Activated T-helper 1 cell treated with anti-CD3 and anti-CD28 coated beads, Interleukin-12 subunit alpha, Interleukin-12 subunit beta, Interleukin-2, Interleukin-4 antibody, amounts not matched to agents 30 ng/mL and 10 ng/mL and 1 ng/mL, durations not matched to agents 14 hours and 24 hours and 36 hours (primary cell): ENCODE data around the gene CLEC4G. TPM values are rescaled to one million over a fixed set of nuclear protein-coding genes. Genes with fewer than 3 reads are reported as not detected.

ENCODE experiments used
- DNase-seq: peaks from one replicate; pipeline ENCODE4 v3.0.0; 2021; ENCODE audit warnings: low spot score
- H3K27ac Mint-ChIP-seq: one replicate; pipeline ENCODE4 v1.8.0; 2021; ENCODE audit warnings: mild to moderate bottlenecking, mixed read lengths
- H3K27me3 Mint-ChIP-seq: one replicate; pipeline ENCODE4 v1.8.0; 2022; ENCODE audit warnings: mild to moderate bottlenecking, moderate library complexity, mixed read lengths; ENCODE audit not compliant: insufficient read depth
- H3K36me3 Mint-ChIP-seq: one replicate; pipeline ENCODE4 v1.8.0; 2021; ENCODE audit warnings: low read depth, mixed read lengths
- H3K4me1 Mint-ChIP-seq: one replicate; pipeline ENCODE4 v1.8.0; 2021; ENCODE audit warnings: low read depth, mixed read lengths
- H3K4me3 Mint-ChIP-seq: one replicate; pipeline ENCODE4 v1.8.0; 2021; ENCODE audit warnings: mild to moderate bottlenecking, moderate library complexity, mixed read lengths
- H3K9me3 Mint-ChIP-seq: one replicate; pipeline ENCODE4 v1.8.0; 2021; ENCODE audit warnings: mixed read lengths
- intact Hi-C: fragments of 100-400 bp; cut with micrococcal nuclease; formaldehyde crosslinking; loops from one replicate; pipeline ENCODE4 v1.15.1; 2024
- total RNA-seq: library from RNA; stranded (reverse); gene quantifications from 2 replicates; pipeline ENCODE4 v1.2.3, GENCODE V29; 2022

Gene CLEC4G
- total RNA-seq, 1 donor from 2014 or later: not detected

GRCh38 chr19:7730286-7731217 lies 1.4 kb downstream of the CLEC4G start:
- DNase-seq: no peak
- Mint-ChIP-seq H3K4me1 (no peaks in the 10 kb centered on the region), H3K27ac (no peak overlapping the region), H3K27me3 (peaks cover 44% of the 10 kb centered on the region), H3K9me3 (no peaks in the 10 kb centered on the region), H3K36me3 (no peaks in the 10 kb centered on the region), H3K4me3 (no peak overlapping the region)
- intact Hi-C loops: no loop called here

- Mint-ChIP-seq H3K27ac (no peak overlapping the region), H3K4me1 (no peaks in the 10 kb centered on the region), H3K27me3 (peaks cover 42% of the 10 kb centered on the region), H3K9me3 (no peaks in the 10 kb centered on the region), H3K4me3 (no peak overlapping the region), H3K36me3 (no peaks in the 10 kb centered on the region)
- no peak for DNase-seq
- intact Hi-C loops: no loop called here
Measured at GRCh38 chr19:7729831-7730285, 2.1 kb downstream of the CLEC4G start.

GRCh38 chr19:7729211-7729610 lies 2.7 kb downstream of the CLEC4G start:
- no peak overlapping the region for H3K27ac Mint-ChIP-seq
- no peaks in the 10 kb centered on the region for H3K9me3 Mint-ChIP-seq
- peaks cover 39% of the 10 kb centered on the region for H3K27me3 Mint-ChIP-seq
- no peak for DNase-seq
- no peaks in the 10 kb centered on the region for H3K36me3 Mint-ChIP-seq
- H3K4me1 Mint-ChIP-seq: no peaks in the 10 kb centered on the region
- no peak overlapping the region for H3K4me3 Mint-ChIP-seq
- intact Hi-C loops: no loop called here

GRCh38 chr19:7725791-7726190 lies 6.1 kb downstream of the CLEC4G start:
- H3K36me3 Mint-ChIP-seq: no peaks in the 10 kb centered on the region
- no peaks in the 10 kb centered on the region for H3K4me1 Mint-ChIP-seq
- H3K4me3 Mint-ChIP-seq: no peak overlapping the region
- H3K27me3 Mint-ChIP-seq: peaks cover 31% of the 10 kb centered on the region
- intact Hi-C loops: no loop called here
- no peak overlapping the region for H3K27ac Mint-ChIP-seq
- no peak for DNase-seq
- no peaks in the 10 kb centered on the region for H3K9me3 Mint-ChIP-seq

- intact Hi-C loops: no loop called here
- Mint-ChIP-seq H3K27ac (no peak overlapping the region), H3K27me3 (peaks cover 6% of the 10 kb centered on the region), H3K4me3 (no peak overlapping the region), H3K36me3 (no peaks in the 10 kb centered on the region), H3K4me1 (no peaks in the 10 kb centered on the region), H3K9me3 (no peaks in the 10 kb centered on the region)
- no peak for DNase-seq
Measured at GRCh38 chr19:7722231-7722651, 9.7 kb downstream of the CLEC4G start.

GRCh38 chr19:7720351-7720750 lies 11.6 kb downstream of the CLEC4G start:
- no peaks in the 10 kb centered on the region for H3K36me3 Mint-ChIP-seq
- H3K4me3 Mint-ChIP-seq: no peak overlapping the region
- intact Hi-C loops: no loop called here
- H3K9me3 Mint-ChIP-seq: peaks cover 6% of the 10 kb centered on the region
- H3K27ac Mint-ChIP-seq: no peak overlapping the region
- H3K27me3 Mint-ChIP-seq: peaks cover 2% of the 10 kb centered on the region
- H3K4me1 Mint-ChIP-seq: no peaks in the 10 kb centered on the region
- DNase-seq: no peak

- intact Hi-C loops: no loop called here
- no peak overlapping the region for H3K4me3 Mint-ChIP-seq
- no peaks in the 10 kb centered on the region for H3K4me1 Mint-ChIP-seq
- DNase-seq: no peak
- H3K27me3 Mint-ChIP-seq: no peaks in the 10 kb centered on the region
- no peak overlapping the region for H3K27ac Mint-ChIP-seq
- no peaks in the 10 kb centered on the region for H3K36me3 Mint-ChIP-seq
- H3K9me3 Mint-ChIP-seq: peaks cover 6% of the 10 kb centered on the region
Measured at GRCh38 chr19:7718668-7719067, 13.2 kb downstream of the CLEC4G start.

- intact Hi-C loops: no loop called here
- Mint-ChIP-seq H3K36me3 (no peaks in the 10 kb centered on the region), H3K4me3 (no peak overlapping the region), H3K9me3 (peaks cover 6% of the 10 kb centered on the region), H3K4me1 (no peaks in the 10 kb centered on the region), H3K27ac (no peak overlapping the region), H3K27me3 (no peaks in the 10 kb centered on the region)
- DNase-seq: no peak
Measured at GRCh38 chr19:7716762-7717161, 15.1 kb downstream of the CLEC4G start.

GRCh38 chr19:7715671-7716070 lies 16.2 kb downstream of the CLEC4G start:
- DNase-seq: no peak
- Mint-ChIP-seq H3K36me3 (no peaks in the 10 kb centered on the region), H3K4me1 (no peaks in the 10 kb centered on the region), H3K4me3 (no peak overlapping the region), H3K27ac (no peak overlapping the region), H3K9me3 (peaks cover 6% of the 10 kb centered on the region), H3K27me3 (no peaks in the 10 kb centered on the region)
- intact Hi-C loops: no loop called here

GRCh38 chr19:7710616-7711015 lies 21.3 kb downstream of the CLEC4G start:
- H3K27ac Mint-ChIP-seq: no peak overlapping the region
- DNase-seq: no peak
- no peak overlapping the region for H3K4me3 Mint-ChIP-seq
- no peaks in the 10 kb centered on the region for H3K36me3 Mint-ChIP-seq
- H3K27me3 Mint-ChIP-seq: peaks cover 7% of the 10 kb centered on the region
- intact Hi-C loops: no loop called here
- H3K9me3 Mint-ChIP-seq: no peaks in the 10 kb centered on the region
- peaks cover 15% of the 10 kb centered on the region for H3K4me1 Mint-ChIP-seq

GRCh38 chr19:7709932-7710460 lies 21.9 kb downstream of the CLEC4G start:
- Mint-ChIP-seq H3K36me3 (no peaks in the 10 kb centered on the region), H3K9me3 (no peaks in the 10 kb centered on the region), H3K4me3 (no peak overlapping the region), H3K4me1 (peaks cover 18% of the 10 kb centered on the region), H3K27ac (no peak overlapping the region), H3K27me3 (peaks cover 8% of the 10 kb centered on the region)
- intact Hi-C loops: no loop called here
- no peak for DNase-seq

- no peak overlapping the region for H3K27ac Mint-ChIP-seq
- no peaks in the 10 kb centered on the region for H3K9me3 Mint-ChIP-seq
- no peaks in the 10 kb centered on the region for H3K36me3 Mint-ChIP-seq
- no peak for DNase-seq
- peak overlapping the region; percentile 20 for H3K4me3 Mint-ChIP-seq
- intact Hi-C loops: no loop called here
- peaks cover 18% of the 10 kb centered on the region for H3K4me1 Mint-ChIP-seq
- H3K27me3 Mint-ChIP-seq: peaks cover 24% of the 10 kb centered on the region
Measured at GRCh38 chr19:7706955-7707456, 24.9 kb downstream of the CLEC4G start.

- intact Hi-C loops: no loop called here
- Mint-ChIP-seq H3K27me3 (peaks cover 24% of the 10 kb centered on the region), H3K36me3 (no peaks in the 10 kb centered on the region), H3K4me3 (peak overlapping the region; percentile 53), H3K4me1 (peaks cover 18% of the 10 kb centered on the region), H3K27ac (no peak overlapping the region), H3K9me3 (no peaks in the 10 kb centered on the region)
- no peak for DNase-seq
Measured at GRCh38 chr19:7706188-7706954, 25.5 kb downstream of the CLEC4G start.
